HepG2 (cell line): ENCODE results near the gene C14orf119. TPM values are rescaled to one million over a fixed set of nuclear protein-coding genes. Genes with fewer than 3 reads are reported as not detected.

ENCODE experiments used
- ADNP ChIP-seq: sonication (generic); formaldehyde crosslinking; IDR thresholded peaks from 2 replicates; pipeline ENCODE4 v1.4.0; 2020; ENCODE audit warnings: missing genetic modification reagents
- DRAP1 ChIP-seq: IDR thresholded peaks from 2 replicates; pipeline ENCODE4 v1.6.1; 2016; ENCODE audit warnings: missing genetic modification reagents, missing compliant biosample characterization
- EEA1 ChIP-seq: sonication (generic); formaldehyde crosslinking; IDR thresholded peaks from 2 replicates; pipeline ENCODE4 v1.5.1; 2020; ENCODE audit warnings: mild to moderate bottlenecking, missing genetic modification reagents, borderline replicate concordance
- EZH2 ChIP-seq: conservative IDR thresholded peaks from 2 replicates; pipeline ENCODE4 v1.6.1; 2012; ENCODE audit warnings: mild to moderate bottlenecking, low read depth, low read length, moderate library complexity
- GABPB1 ChIP-seq: IDR thresholded peaks from 2 replicates; pipeline ENCODE4 v1.6.1; 2016; ENCODE audit warnings: mild to moderate bottlenecking, missing genetic modification reagents, moderate library complexity, missing compliant biosample characterization
- GLI4 ChIP-seq: sonication (generic); formaldehyde crosslinking; IDR thresholded peaks from 2 replicates; pipeline ENCODE4 v1.5.1; 2020; ENCODE audit warnings: missing genetic modification reagents, mild to moderate bottlenecking, moderate library complexity, borderline replicate concordance
- GTF2F1 ChIP-seq: fragments of 150-350 bp; IDR thresholded peaks from 2 replicates; pipeline ENCODE4 v1.6.1; 2014; ENCODE audit warnings: low read length
- JUN ChIP-seq: sonication (generic); formaldehyde crosslinking; IDR thresholded peaks from 2 replicates; pipeline ENCODE4 v1.4.0; 2020; ENCODE audit warnings: mild to moderate bottlenecking, missing genetic modification reagents
- MIER2 ChIP-seq: IDR thresholded peaks from 2 replicates; pipeline ENCODE4 v1.6.1; 2016; ENCODE audit warnings: missing biosample characterization, missing genetic modification reagents
- MTF1 ChIP-seq: sonication (generic); formaldehyde crosslinking; IDR thresholded peaks from 2 replicates; pipeline ENCODE4 v1.5.0; 2020; ENCODE audit warnings: missing genetic modification reagents
- NR2F1 ChIP-seq, 2 experiments: fragments of 450-650 bp in 1 of 2; formaldehyde crosslinking in 1 of 2; IDR thresholded peaks; 2 replicates each; pipeline versions ENCODE4 v1.5.0 to v1.6.1; 2016 to 2020; ENCODE audit warnings: mild to moderate bottlenecking in 1 of 2, missing compliant biosample characterization in 1 of 2, missing genetic modification reagents in 1 of 2, moderate library complexity in 1 of 2
- POLR2G ChIP-seq: fragments of 200-400 bp; formaldehyde crosslinking; IDR thresholded peaks from 2 replicates; pipeline ENCODE4 v1.6.1; 2018; ENCODE audit warnings: mild to moderate bottlenecking, low read depth, low read length, moderate library complexity
- REL ChIP-seq: sonication (generic); formaldehyde crosslinking; conservative IDR thresholded peaks from 2 replicates; pipeline ENCODE4 v1.8.0; 2022; ENCODE audit warnings: mild to moderate bottlenecking, missing genetic modification reagents, moderate library complexity
- SAP130 ChIP-seq: IDR thresholded peaks from 2 replicates; pipeline ENCODE4 v1.6.1; 2016; ENCODE audit warnings: low read depth
- TARDBP ChIP-seq: sonication (generic); formaldehyde crosslinking; IDR thresholded peaks from 2 replicates; pipeline ENCODE4 v1.8.0; 2022; ENCODE audit warnings: mild to moderate bottlenecking, missing genetic modification reagents
- TEAD3 ChIP-seq: optimal IDR thresholded peaks from 2 replicates; pipeline ENCODE3; 2016; ENCODE audit warnings: borderline replicate concordance
- ZNF331 ChIP-seq: sonication (generic); formaldehyde crosslinking; IDR thresholded peaks from 2 replicates; pipeline ENCODE4 v1.4.0; 2020; ENCODE audit warnings: missing genetic modification reagents
- ZNF432 ChIP-seq: sonication (generic); formaldehyde crosslinking; IDR thresholded peaks from 2 replicates; pipeline ENCODE4 v1.5.0; 2020; ENCODE audit warnings: missing genetic modification reagents, mild to moderate bottlenecking, borderline replicate concordance
- ZNF441 ChIP-seq: sonication (generic); formaldehyde crosslinking; IDR thresholded peaks from 2 replicates; pipeline ENCODE4 v1.7.0; 2021; ENCODE audit warnings: missing genetic modification reagents, borderline replicate concordance
- ZNF512B ChIP-seq: sonication (generic); formaldehyde crosslinking; IDR thresholded peaks from 2 replicates; pipeline ENCODE4 v1.5.1; 2020; ENCODE audit warnings: missing genetic modification reagents, mild to moderate bottlenecking, borderline replicate concordance
- ZNF513 ChIP-seq: sonication (generic); formaldehyde crosslinking; conservative IDR thresholded peaks from 2 replicates; pipeline ENCODE4 v1.5.0; 2020; ENCODE audit warnings: missing genetic modification reagents
- ZNF569 ChIP-seq: sonication (generic); formaldehyde crosslinking; IDR thresholded peaks from 2 replicates; pipeline ENCODE4 v1.5.0; 2020; ENCODE audit warnings: mild to moderate bottlenecking, missing genetic modification reagents, moderate library complexity, borderline replicate concordance
- ZNF614 ChIP-seq: IDR thresholded peaks from 2 replicates; pipeline ENCODE4 v1.6.1; 2018; ENCODE audit warnings: missing biosample characterization, missing genetic modification reagents, inconsistent platforms, borderline replicate concordance
- ZNF788 ChIP-seq: sonication (generic); formaldehyde crosslinking; IDR thresholded peaks from 2 replicates; pipeline ENCODE4 v1.5.0; 2020; ENCODE audit warnings: mild to moderate bottlenecking, missing genetic modification reagents, borderline replicate concordance
- ZNF839 ChIP-seq: sonication (generic); formaldehyde crosslinking; IDR thresholded peaks from 2 replicates; pipeline ENCODE4 v1.4.0; 2020; ENCODE audit warnings: missing genetic modification reagents, mild to moderate bottlenecking, borderline replicate concordance
- ZSCAN31 ChIP-seq: sonication (generic); formaldehyde crosslinking; IDR thresholded peaks from 2 replicates; pipeline ENCODE4 v1.5.0; 2020; ENCODE audit warnings: low read depth, mild to moderate bottlenecking, missing genetic modification reagents
- polyA plus RNA-seq, 8 experiments: library from polyadenylated mRNA; depleted of rRNA in 3 of 8; stranded (reverse) in 7 of 8; unstranded in 1 of 8; fragments of >200 nt; fragmentation: Illumina TruSeq in 4 of 8; extraction: Trizol in 4 of 8; gene quantifications; 2 replicates each; pipeline versions ENCODE4 v1.2.1 to v1.2.3, GENCODE V29; 2011 to 2016; ENCODE audit warnings: low read depth in 4 of 8, missing spikeins in 1 of 8, mixed read lengths in 1 of 8; ENCODE audit not compliant: insufficient read depth in 1 of 8
- total RNA-seq, 5 experiments: library from RNA; depleted of rRNA; stranded (reverse); fragments of >200 nt; fragmentation: Illumina TruSeq; extraction: Trizol; gene quantifications; 2 replicates each; pipeline ENCODE4 v1.2.3, GENCODE V29; 2016; ENCODE audit warnings: low read depth in 1 of 5

The C14orf119 gene
- total and polyA plus RNA-seq, 2 of the 13 experiments (the other 11 are each of a cell fraction or from before 2014, with no cell fraction given) = 117 to 206 TPM

GRCh38 chr14:23066855-23067744 is 28.2 kb upstream of the C14orf119 start (continued):
- no peak for TF ChIP-seq DRAP1 (CRISPR knock-in tag)
- no peak for TF ChIP-seq NR2F1 (CRISPR knock-in tag; IDR thresholded peaks at IDR 0.05)
- TF ChIP-seq GABPB1 (CRISPR knock-in tag) = no peak; the same call in 1 of the 2 replicates
- no peak for TF ChIP-seq ZNF569 (CRISPR knock-in tag)
- TF ChIP-seq MIER2 (CRISPR knock-in tag) = no peak
- TF ChIP-seq SAP130 (CRISPR knock-in tag) = no peak
- TF ChIP-seq JUN (CRISPR knock-in tag) = no peak
- no peak for TF ChIP-seq MTF1 (CRISPR knock-in tag)
- TF ChIP-seq ZNF331 (CRISPR knock-in tag) = no peak
- no peak for TF ChIP-seq ZSCAN31 (CRISPR knock-in tag)
- 0 out of 2 replicates have a peak, but pooled peaks have one; percentile 18 for TF ChIP-seq POLR2G
- no peak for TF ChIP-seq GTF2F1
- no peak for TF ChIP-seq ADNP (CRISPR knock-in tag)
- TF ChIP-seq ZNF432 = 0 out of 2 replicates have a peak, but pooled peaks have one; percentile 16
- TF ChIP-seq ZNF839 = peak; percentile 38; the same call in 1 of the 2 replicates
- no peak for TF ChIP-seq ZNF513 (CRISPR knock-in tag)
- no peak for TF ChIP-seq ZNF512B
- no peak for TF ChIP-seq ZNF614 (CRISPR knock-in tag)
- no peak for TF ChIP-seq GLI4 (CRISPR knock-in tag)
- TF ChIP-seq TEAD3 (CRISPR knock-in tag) = peak; percentile 4
- 0 out of 2 replicates have a peak, but pooled peaks have one; percentile 23 for TF ChIP-seq TARDBP (CRISPR knock-in tag)
- no peak for TF ChIP-seq REL (CRISPR knock-in tag)
- no peak for TF ChIP-seq EZH2
- TF ChIP-seq ZNF441 (CRISPR knock-in tag) = no peak
- 0 out of 2 replicates have a peak, but pooled peaks have one; percentile 39 for TF ChIP-seq EEA1 (CRISPR knock-in tag)
- 0 out of 2 replicates have a peak, but pooled peaks have one; percentile 2 for TF ChIP-seq ZNF788 (CRISPR knock-in tag)
